ENCODE results near the gene SPIN3. TPM values are rescaled to one million over a fixed set of nuclear protein-coding genes. Genes with fewer than 3 reads are reported as not detected.

The SPIN3 gene
- total and polyA plus RNA-seq, 2 experiments from 2014 or later = 7.2 to 10.1 TPM

GRCh38 chrX:56987741-56988140 lies 7.6 kb downstream of the SPIN3 start:
- no peak overlapping the region for H3K4me2 ChIP-seq (ENCODE audit: unreplicated experiment)
- H3K9ac ChIP-seq = no peak overlapping the region
- DNase-seq = no peak
- no peaks in the 10 kb centered on the region for H3K27me3 ChIP-seq (replicated peaks; ENCODE audit: insufficient read depth)
- H4K20me1 ChIP-seq (ENCODE audit: insufficient read depth) = no peaks in the 10 kb centered on the region
- H3K9me2 ChIP-seq (ENCODE audit: insufficient read depth) = no peaks in the 10 kb centered on the region
- H3K9me3 ChIP-seq (ENCODE audit: low read depth) = no peaks in the 10 kb centered on the region
- H2AFZ ChIP-seq = no peak overlapping the region
- TF ChIP-seq EZH2 (IDR thresholded peaks at IDR 0.05; ENCODE audit: insufficient read depth, poor library complexity, severe bottlenecking) (no peak), EZH2phosphoT487 (IDR thresholded peaks at IDR 0.05; ENCODE audit: insufficient read depth, low read depth) (no peak)
- H3K27ac ChIP-seq = no peak overlapping the region
- H3K4me1 ChIP-seq (ENCODE audit: insufficient read depth) = no peaks in the 10 kb centered on the region
- 88 to 100% methylated on average over 1 of the region's 1 CpG for WGBS, 2 experiments (ENCODE audit: low coverage in 1 of 2, low lambda C conversion rate in 2 of 2, missing lambda C conversion rate in 2 of 2)
- no peaks in the 10 kb centered on the region for H3K79me2 ChIP-seq (ENCODE audit: insufficient read depth)
- no peak overlapping the region for H3K4me3 ChIP-seq
- H3F3A ChIP-seq (ENCODE audit: insufficient read depth) = no peaks in the 10 kb centered on the region
- in situ Hi-C loops (cut with MboI) = no loop called here
- no peaks in the 10 kb centered on the region for H3K36me3 ChIP-seq (ENCODE audit: low read depth)

DNA sequence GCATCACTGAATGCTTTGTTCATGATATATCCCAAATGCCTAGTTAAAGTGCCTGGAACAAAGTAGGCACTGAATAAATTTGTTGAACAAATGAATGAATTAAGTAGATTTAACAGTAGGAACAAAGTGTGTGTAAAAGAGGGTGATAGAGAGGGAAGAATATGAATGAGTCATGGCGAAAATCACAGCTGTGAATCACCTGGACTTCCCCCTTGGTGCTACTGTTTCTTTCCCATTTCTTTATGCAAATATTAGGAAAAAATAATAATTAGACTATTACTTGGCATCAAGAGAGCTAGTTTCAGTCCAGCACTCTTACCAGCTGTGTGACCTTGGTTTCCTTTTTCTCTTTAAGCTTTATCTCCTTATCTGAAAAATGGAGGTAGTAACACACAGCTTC lies 9.2 kb downstream of the SPIN3 start:
- Histone ChIP-seq H3K9me2 (ENCODE audit: insufficient read depth) (no peaks in the 10 kb centered on the region), H3K79me2 (ENCODE audit: insufficient read depth) (no peaks in the 10 kb centered on the region), H3K27ac (no peak overlapping the region), H2AFZ (no peak overlapping the region), H4K20me1 (ENCODE audit: insufficient read depth) (no peaks in the 10 kb centered on the region), H3K4me1 (ENCODE audit: insufficient read depth) (no peaks in the 10 kb centered on the region), H3K27me3 (replicated peaks; ENCODE audit: insufficient read depth) (no peaks in the 10 kb centered on the region), H3K4me3 (no peak overlapping the region), H3F3A (ENCODE audit: insufficient read depth) (no peaks in the 10 kb centered on the region), H3K9me3 (ENCODE audit: low read depth) (no peaks in the 10 kb centered on the region), H3K4me2 (ENCODE audit: unreplicated experiment) (no peak overlapping the region), H3K9ac (no peak overlapping the region), H3K36me3 (ENCODE audit: low read depth) (no peaks in the 10 kb centered on the region)
- in situ Hi-C loops (cut with MboI) = no loop called here
- TF ChIP-seq EZH2 (IDR thresholded peaks at IDR 0.05; ENCODE audit: insufficient read depth, poor library complexity, severe bottlenecking) (no peak), EZH2phosphoT487 (IDR thresholded peaks at IDR 0.05; ENCODE audit: insufficient read depth, low read depth) (no peak)
- DNase-seq = no peak
- 100% methylated on average over 1 of the region's 1 CpG; no CpG with 5 or more reads in 1 of the 2 experiments for WGBS, 2 experiments (ENCODE audit: low coverage in 1 of 2, low lambda C conversion rate in 2 of 2, missing lambda C conversion rate in 2 of 2)

GRCh38 chrX:56978172-56978571 lies 17.2 kb downstream of the SPIN3 start:
- TF ChIP-seq EZH2phosphoT487 (IDR thresholded peaks at IDR 0.05; ENCODE audit: insufficient read depth, low read depth) (no peak), EZH2 (IDR thresholded peaks at IDR 0.05; ENCODE audit: insufficient read depth, poor library complexity, severe bottlenecking) (no peak)
- Histone ChIP-seq H3K27ac (no peak overlapping the region), H3K9me3 (ENCODE audit: low read depth) (no peaks in the 10 kb centered on the region), H3K36me3 (ENCODE audit: low read depth) (0 out of 2 replicates have a peak, but pooled peaks cover 7% of the 10 kb centered on the region), H4K20me1 (ENCODE audit: insufficient read depth) (no peaks in the 10 kb centered on the region), H3K4me1 (ENCODE audit: insufficient read depth) (no peaks in the 10 kb centered on the region), H3K27me3 (replicated peaks; ENCODE audit: insufficient read depth) (no peaks in the 10 kb centered on the region), H2AFZ (no peak overlapping the region), H3F3A (ENCODE audit: insufficient read depth) (no peaks in the 10 kb centered on the region; the same call in 1 of the 2 replicates), H3K4me2 (ENCODE audit: unreplicated experiment) (no peak overlapping the region), H3K9me2 (ENCODE audit: insufficient read depth) (no peaks in the 10 kb centered on the region), H3K4me3 (no peak overlapping the region), H3K79me2 (ENCODE audit: insufficient read depth) (no peaks in the 10 kb centered on the region), H3K9ac (no peak overlapping the region)
- peak; percentile 51 for DNase-seq
- WGBS, 2 experiments (ENCODE audit: low coverage in 1 of 2, low lambda C conversion rate in 2 of 2, missing lambda C conversion rate in 2 of 2) = 0 to 6% methylated on average over 1 of the region's 1 CpG
- in situ Hi-C loops (cut with MboI) = no loop called here

- H4K20me1 ChIP-seq (ENCODE audit: insufficient read depth) = no peaks in the 10 kb centered on the region
- H3K4me3 ChIP-seq = no peak overlapping the region
- no peaks in the 10 kb centered on the region for H3K27me3 ChIP-seq (replicated peaks; ENCODE audit: insufficient read depth)
- H3K9me2 ChIP-seq (ENCODE audit: insufficient read depth) = no peaks in the 10 kb centered on the region
- no peaks in the 10 kb centered on the region for H3K9me3 ChIP-seq (ENCODE audit: low read depth)
- H3K36me3 ChIP-seq (ENCODE audit: low read depth) = 0 out of 2 replicates have a peak, but pooled peaks cover 7% of the 10 kb centered on the region
- no peak overlapping the region for H3K9ac ChIP-seq
- in situ Hi-C loops (cut with MboI) = no loop called here
- DNase-seq = peak; percentile 5
- WGBS, 2 experiments (ENCODE audit: low coverage in 1 of 2, low lambda C conversion rate in 2 of 2, missing lambda C conversion rate in 2 of 2) = 56 to 92% methylated on average over 2 of the region's 2 CpGs
- H3F3A ChIP-seq (ENCODE audit: insufficient read depth) = no peaks in the 10 kb centered on the region; the same call in 1 of the 2 replicates
- H3K4me1 ChIP-seq (ENCODE audit: insufficient read depth) = no peaks in the 10 kb centered on the region
- no peaks in the 10 kb centered on the region for H3K79me2 ChIP-seq (ENCODE audit: insufficient read depth)
- no peak overlapping the region for H3K27ac ChIP-seq
- TF ChIP-seq EZH2phosphoT487 (IDR thresholded peaks at IDR 0.05; ENCODE audit: insufficient read depth, low read depth) (no peak), EZH2 (IDR thresholded peaks at IDR 0.05; ENCODE audit: insufficient read depth, poor library complexity, severe bottlenecking) (no peak)
- H2AFZ ChIP-seq = no peak overlapping the region
- no peak overlapping the region for H3K4me2 ChIP-seq (ENCODE audit: unreplicated experiment)
These were observed 19.7 kb downstream of the SPIN3 start for GRCh38 chrX:56975611-56976010.

Data from GM23248 (cell line).